Neuronal stem cell (in vitro differentiated cells): ENCODE data around the gene DNPEP. TPM values are rescaled to one million over a fixed set of nuclear protein-coding genes. Genes with fewer than 3 reads are reported as not detected.

ENCODE experiments used
- DNase-seq: peaks from one replicate; pipeline ENCODE4 v3.0.0-alpha.2; 2013; ENCODE audit warnings: low spot score
- H2AFZ ChIP-seq: one replicate; pipeline ENCODE4 v1.6.1; 2013; ENCODE audit warnings: mild to moderate bottlenecking, low read length, inconsistent platforms
- H2AK5ac ChIP-seq: 2 replicates; pipeline ENCODE4 v1.6.1; 2013; ENCODE audit warnings: low read depth, mild to moderate bottlenecking, inconsistent platforms, low read length, moderate library complexity, mixed read lengths
- H2BK120ac ChIP-seq: 2 replicates; pipeline ENCODE4 v1.6.1; 2013; ENCODE audit warnings: low read depth, mild to moderate bottlenecking, inconsistent platforms, low read length, moderate library complexity, mixed read lengths
- H2BK12ac ChIP-seq: one replicate; pipeline ENCODE4 v1.6.1; 2013; ENCODE audit warnings: low read length, inconsistent platforms
- H2BK15ac ChIP-seq: 2 replicates; pipeline ENCODE4 v1.6.1; 2013; ENCODE audit warnings: mild to moderate bottlenecking, low read length, inconsistent platforms, mixed read lengths
- H2BK5ac ChIP-seq: one replicate; pipeline ENCODE4 v1.6.1; 2013; ENCODE audit warnings: inconsistent platforms, mild to moderate bottlenecking, low read length, moderate library complexity
- H3K14ac ChIP-seq: one replicate; pipeline ENCODE4 v1.6.1; 2013; ENCODE audit warnings: low read length, inconsistent platforms
- H3K18ac ChIP-seq: 2 replicates; pipeline ENCODE4 v1.6.1; 2013; ENCODE audit warnings: low read length, inconsistent platforms
- H3K23ac ChIP-seq: 2 replicates; pipeline ENCODE4 v1.6.1; 2013; ENCODE audit warnings: low read depth, mild to moderate bottlenecking, mixed read lengths, low read length, inconsistent platforms; ENCODE audit not compliant: poor library complexity
- H3K27ac ChIP-seq: replicated peaks from 3 replicates; pipeline ENCODE4 v1.5.1; 2013; ENCODE audit warnings: low read length, inconsistent platforms
- H3K27me3 ChIP-seq, 3 experiments: 2 replicates each; pipeline ENCODE4 v1.6.1; 2013; ENCODE audit warnings: low read length in 3 of 3, mild to moderate bottlenecking in 2 of 3, inconsistent platforms in 1 of 3, low read depth in 1 of 3, mixed read lengths in 1 of 3, moderate library complexity in 1 of 3; ENCODE audit not compliant: control insufficient read depth in 3 of 3, insufficient read depth in 3 of 3
- H3K36me3 ChIP-seq, 2 donors: replicated peaks in 1 of 2; 2 replicates each; pipeline ENCODE4 v1.6.1; 2013; ENCODE audit warnings: low read length in 2 of 2; ENCODE audit not compliant: control insufficient read depth in 2 of 2, insufficient read depth in 2 of 2
- H3K4ac ChIP-seq: 2 replicates; pipeline ENCODE4 v1.6.1; 2013; ENCODE audit warnings: inconsistent platforms, mild to moderate bottlenecking, low read length, moderate library complexity
- H3K4me1 ChIP-seq, 2 donors: 1 replicate in 1 of 2; 2 replicates in 1 of 2; pipeline ENCODE4 v1.6.1; 2013; ENCODE audit warnings: low read length in 2 of 2, low read depth in 1 of 2; ENCODE audit not compliant: control insufficient read depth in 2 of 2, insufficient read depth in 1 of 2
- H3K4me2 ChIP-seq: one replicate; pipeline ENCODE4 v1.6.1; 2013; ENCODE audit warnings: mild to moderate bottlenecking, low read length, inconsistent platforms; ENCODE audit not compliant: insufficient read depth, poor library complexity, severe bottlenecking
- H3K4me3 ChIP-seq, 2 donors: 2 replicates each; pipeline ENCODE4 v1.5.1; 2013; ENCODE audit warnings: low read length in 2 of 2, mild to moderate bottlenecking in 2 of 2, inconsistent platforms in 1 of 2, moderate library complexity in 1 of 2
- H3K79me1 ChIP-seq: one replicate; pipeline ENCODE4 v1.6.1; 2013; ENCODE audit warnings: low read depth, mild to moderate bottlenecking, inconsistent platforms, low read length, moderate library complexity
- H3K9ac ChIP-seq: one replicate; pipeline ENCODE4 v1.6.1; 2013; ENCODE audit warnings: mild to moderate bottlenecking, low read depth, low read length, inconsistent platforms; ENCODE audit not compliant: poor library complexity
- H3K9me3 ChIP-seq, 2 donors: replicated peaks in 1 of 2; 2 replicates each; pipeline versions ENCODE3 to v1.6.1; 2013; ENCODE audit warnings: low read length in 2 of 2, mild to moderate bottlenecking in 2 of 2, inconsistent platforms in 1 of 2, low read depth in 1 of 2, mixed read lengths in 1 of 2, moderate library complexity in 1 of 2; ENCODE audit not compliant: control insufficient read depth in 2 of 2, insufficient read depth in 1 of 2
- H4K8ac ChIP-seq: one replicate; pipeline ENCODE4 v1.6.1; 2013; ENCODE audit warnings: low read depth, mild to moderate bottlenecking, inconsistent platforms, low read length, moderate library complexity
- H4K91ac ChIP-seq: one replicate; pipeline ENCODE4 v1.6.1; 2013; ENCODE audit warnings: low read length, low read depth, mild to moderate bottlenecking, inconsistent platforms; ENCODE audit not compliant: poor library complexity
- WGBS, 2 donors: extraction: QIAGEN DNeasy Blood & Tissue Kit; methylation state at CpG; one replicate each; pipeline ENCODE4 v1.1.7; 2013; ENCODE audit warnings: missing lambda C conversion rate in 2 of 2, mixed read lengths in 1 of 2; ENCODE audit not compliant: insufficient read length in 2 of 2, insufficient replicate concordance in 1 of 2; ENCODE audit errors: extremely low coverage in 2 of 2; 5-methylcytosine and 5-hydroxymethylcytosine counted together
- polyA plus RNA-seq, 2 experiments: library from polyadenylated mRNA; stranded (reverse); fragments of 200-250 nt; gene quantifications; one replicate each; pipeline ENCODE4 v1.2.3, GENCODE V29; 2013

The DNPEP gene
- polyA plus RNA-seq (2013, experiment 1 of 2) = 35.4 TPM
- 35.1 TPM for polyA plus RNA-seq (2013, experiment 2 of 2)

DNA sequence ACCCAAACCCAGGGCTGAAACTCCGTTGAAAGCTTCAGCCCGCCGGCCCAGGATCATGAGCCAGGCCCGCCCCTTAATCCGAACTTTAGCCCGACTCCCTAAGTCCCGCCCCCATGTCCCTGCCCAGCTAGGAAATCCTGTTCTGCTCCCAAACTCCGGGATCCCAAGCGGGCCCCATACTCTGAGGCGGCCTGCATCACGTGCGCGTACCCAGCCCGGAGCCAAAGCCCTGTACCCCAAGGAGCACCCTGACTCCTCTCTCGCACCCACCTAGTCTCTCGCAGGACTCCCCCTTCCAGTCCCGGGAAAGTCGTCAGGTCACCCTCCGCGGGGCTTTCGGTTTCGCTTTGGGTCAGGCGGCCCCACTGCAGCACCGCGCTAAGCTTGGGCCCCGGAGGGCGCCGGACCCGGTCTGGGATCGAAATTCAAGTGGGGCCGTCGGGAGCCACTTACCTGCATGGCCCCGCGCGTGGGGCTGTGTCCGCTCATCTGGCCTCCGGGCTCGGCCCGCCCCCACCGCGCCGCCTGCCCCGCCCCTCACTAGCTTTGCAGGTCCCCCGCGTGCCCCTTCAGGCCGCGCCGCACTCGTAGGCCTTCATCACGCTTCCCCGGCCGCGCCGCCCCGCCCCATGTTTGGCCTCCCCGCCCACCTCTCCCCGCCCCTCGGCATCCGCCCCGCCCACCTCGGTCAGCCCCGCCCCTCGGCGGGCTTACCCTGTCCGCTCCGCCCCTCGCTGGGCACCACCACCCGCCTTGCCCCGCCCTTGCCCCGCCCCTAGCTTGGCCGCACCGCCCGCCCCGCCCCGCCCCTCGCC lies at the start of gene DNPEP:
Gene DNPEP, minus strand, starts transcription at position 607 of the 815 bp plus-strand sequence. Its CDS starts 118 bp downstream, at position 489.
- H3K9ac ChIP-seq = peak within 1 kb of the TSS; percentile 84
- no peak within 1 kb of the TSS for H3K14ac ChIP-seq
- peak within 1 kb of the TSS; percentile 77 for H3K4me2 ChIP-seq
- H2BK5ac ChIP-seq = no peak within 1 kb of the TSS
- no CpG with 5 or more reads among the region's 76 CpGs for WGBS, 2 donors
- H3K23ac ChIP-seq = peak within 1 kb of the TSS; percentile 45
- H3K18ac ChIP-seq = peak within 1 kb of the TSS; percentile 92
- H3K36me3 ChIP-seq = peaks cover 14 to 38% of the 10 kb centered on the region in 2 donors
- H2AFZ ChIP-seq = peak within 1 kb of the TSS; percentile 97
- no peaks in the 10 kb centered on the region for H3K79me1 ChIP-seq
- H4K8ac ChIP-seq = no peak within 1 kb of the TSS
- no peaks in the 10 kb centered on the region for H3K9me3 ChIP-seq
- H3K4ac ChIP-seq = no peak within 1 kb of the TSS
- DNase-seq = peak; percentile 89
- H3K27ac ChIP-seq = peak within 1 kb of the TSS; percentile 30
- no peak within 1 kb of the TSS for H2BK12ac ChIP-seq
- peaks cover 5 to 8% of the 10 kb centered on the region in 2 donors for H3K4me1 ChIP-seq
- H2BK15ac ChIP-seq = peak within 1 kb of the TSS; percentile 18
- no peak within 1 kb of the TSS for H2AK5ac ChIP-seq
- H3K27me3 ChIP-seq = no peaks in the 10 kb centered on the region
- no peak within 1 kb of the TSS for H2BK120ac ChIP-seq
- no peak within 1 kb of the TSS for H4K91ac ChIP-seq
- peak within 1 kb of the TSS; percentile 88 to 91 for H3K4me3 ChIP-seq

DNA sequence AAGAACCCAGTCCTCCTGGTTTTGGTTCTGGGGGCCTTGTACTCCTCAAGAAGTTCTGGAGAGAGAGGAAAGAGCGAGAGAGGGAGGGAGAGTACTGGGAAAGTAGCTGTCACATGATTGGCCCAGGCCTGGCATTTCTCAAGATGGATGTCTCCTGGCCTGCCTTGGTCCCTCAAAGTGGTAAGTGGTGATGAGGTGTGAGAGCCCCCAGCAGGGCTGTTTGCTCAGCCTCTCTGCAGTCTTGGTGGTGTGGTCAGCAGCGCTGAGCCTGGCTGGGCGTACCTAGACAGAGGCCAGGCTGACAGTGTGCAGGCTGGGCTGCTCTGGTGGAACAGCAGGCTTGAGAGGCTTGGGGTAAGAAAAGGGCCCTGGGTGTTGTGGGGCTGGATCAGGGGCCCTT lies 49.4 kb upstream of the DNPEP start:
- peaks cover 12 to 13% of the 10 kb centered on the region in 2 donors for H3K4me1 ChIP-seq
- H3K9me3 ChIP-seq = no peaks in the 10 kb centered on the region
- DNase-seq = no peak
- H2BK5ac ChIP-seq = no peak overlapping the region
- H4K91ac ChIP-seq = no peak overlapping the region
- H3K27ac ChIP-seq = no peak overlapping the region
- no peak overlapping the region for H2AFZ ChIP-seq
- no CpG with 5 or more reads among the region's 3 CpGs for WGBS, 2 donors
- no peak overlapping the region for H3K14ac ChIP-seq
- H4K8ac ChIP-seq = no peak overlapping the region
- H3K4me2 ChIP-seq = no peak overlapping the region
- no peak overlapping the region for H3K4me3 ChIP-seq
- H2BK120ac ChIP-seq = no peak overlapping the region
- H2BK15ac ChIP-seq = no peak overlapping the region
- peak overlapping the region; percentile 58 for H3K18ac ChIP-seq
- H3K36me3 ChIP-seq = no peaks in the 10 kb centered on the region
- no peak overlapping the region for H2BK12ac ChIP-seq
- no peak overlapping the region for H3K4ac ChIP-seq
- peak overlapping the region; percentile 25 for H3K23ac ChIP-seq
- H3K79me1 ChIP-seq = no peaks in the 10 kb centered on the region
- H3K9ac ChIP-seq = no peak overlapping the region
- peak overlapping the region; percentile 40 for H2AK5ac ChIP-seq
- peaks cover 0 to 87% (median 36%) of the 10 kb centered on the region in 3 experiments for H3K27me3 ChIP-seq

DNA sequence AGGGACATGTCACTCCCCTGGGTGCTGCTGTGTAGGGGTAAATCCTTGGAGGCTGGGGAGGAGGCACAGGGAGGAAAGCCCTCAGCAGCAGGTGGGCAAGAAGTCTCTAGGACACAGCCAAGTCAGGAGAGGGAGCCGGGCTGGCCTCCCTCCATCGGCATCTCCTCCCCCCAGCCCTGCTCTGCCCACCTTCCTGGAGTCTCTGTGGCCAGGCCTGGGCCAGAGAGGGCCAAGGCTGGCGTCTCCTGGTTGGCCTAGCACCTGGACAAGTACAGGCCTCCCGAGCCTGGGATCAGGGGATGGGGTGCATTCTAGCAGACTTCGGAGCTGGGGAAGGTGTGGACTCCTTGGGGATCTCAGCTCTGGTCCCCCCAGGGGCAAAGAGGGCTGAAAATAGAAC lies 48.8 kb upstream of the DNPEP start:
- WGBS, 2 donors = no CpG with 5 or more reads among the region's 5 CpGs
- H2BK120ac ChIP-seq = no peak overlapping the region
- DNase-seq = no peak
- no peak overlapping the region for H3K9ac ChIP-seq
- no peak overlapping the region for H4K8ac ChIP-seq
- peaks cover 0 to 86% (median 35%) of the 10 kb centered on the region in 3 experiments for H3K27me3 ChIP-seq
- H3K4me1 ChIP-seq = peaks cover 11 to 12% of the 10 kb centered on the region in 2 donors
- peak overlapping the region; percentile 53 for H3K18ac ChIP-seq
- H2BK12ac ChIP-seq = no peak overlapping the region
- no peak overlapping the region for H3K4me3 ChIP-seq
- H3K9me3 ChIP-seq = no peaks in the 10 kb centered on the region
- H3K23ac ChIP-seq = no peak overlapping the region
- H3K4ac ChIP-seq = no peak overlapping the region
- no peak overlapping the region for H2AFZ ChIP-seq
- no peak overlapping the region for H3K4me2 ChIP-seq
- no peak overlapping the region for H4K91ac ChIP-seq
- H2BK5ac ChIP-seq = no peak overlapping the region
- H3K14ac ChIP-seq = no peak overlapping the region
- no peak overlapping the region for H3K27ac ChIP-seq
- H2BK15ac ChIP-seq = no peak overlapping the region
- H2AK5ac ChIP-seq = peak overlapping the region; percentile 43
- H3K36me3 ChIP-seq = no peaks in the 10 kb centered on the region
- H3K79me1 ChIP-seq = no peaks in the 10 kb centered on the region

DNA sequence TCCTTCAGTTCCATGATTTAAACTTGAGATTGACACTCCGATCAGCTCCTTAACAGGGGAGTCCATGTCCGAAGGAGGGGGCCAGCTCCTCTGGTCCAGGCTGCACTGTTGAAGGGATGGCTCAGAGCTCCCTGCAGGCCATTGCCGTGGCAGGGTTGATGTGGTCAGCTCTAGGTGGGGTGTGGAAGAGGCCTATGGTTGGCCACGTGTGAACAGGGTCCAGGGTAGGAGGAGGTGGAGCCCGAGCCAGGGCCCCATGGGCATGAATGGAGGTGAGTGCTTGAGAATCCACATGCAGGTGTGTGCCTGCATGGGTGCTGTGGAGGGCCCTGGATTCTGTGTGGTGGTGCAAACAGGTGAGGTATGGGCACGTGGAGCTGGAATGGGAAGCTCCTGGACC lies 48.0 kb upstream of the DNPEP start:
- H2BK15ac ChIP-seq = no peak overlapping the region
- no CpG with 5 or more reads among the region's 6 CpGs for WGBS, 2 donors
- H3K27ac ChIP-seq = no peak overlapping the region
- no peak overlapping the region for H2BK12ac ChIP-seq
- H4K8ac ChIP-seq = no peak overlapping the region
- no peak overlapping the region for H3K9ac ChIP-seq
- no peak overlapping the region for H3K4me2 ChIP-seq
- no peak overlapping the region for H3K4me3 ChIP-seq
- no peak overlapping the region for H3K18ac ChIP-seq
- H3K36me3 ChIP-seq = no peaks in the 10 kb centered on the region
- H2AFZ ChIP-seq = no peak overlapping the region
- peaks cover 7 to 8% of the 10 kb centered on the region in 2 donors for H3K4me1 ChIP-seq
- H3K23ac ChIP-seq = no peak overlapping the region
- no peak overlapping the region for H4K91ac ChIP-seq
- no peak overlapping the region for H2BK120ac ChIP-seq
- no peak overlapping the region for H3K4ac ChIP-seq
- H3K27me3 ChIP-seq = peaks cover 0 to 83% (median 27%) of the 10 kb centered on the region in 3 experiments
- H2BK5ac ChIP-seq = no peak overlapping the region
- H3K9me3 ChIP-seq = no peaks in the 10 kb centered on the region
- H3K79me1 ChIP-seq = no peaks in the 10 kb centered on the region
- no peak for DNase-seq
- H3K14ac ChIP-seq = no peak overlapping the region
- H2AK5ac ChIP-seq = peak overlapping the region; percentile 43
